ENCODE results near the gene FAM90A26.
"Not testable (repeated sequence)": the region's sequence is repeated elsewhere in the genome, so short reads cannot be mapped to it uniquely, and the experiment has no call there.

FAM90A26 gene, protein sequence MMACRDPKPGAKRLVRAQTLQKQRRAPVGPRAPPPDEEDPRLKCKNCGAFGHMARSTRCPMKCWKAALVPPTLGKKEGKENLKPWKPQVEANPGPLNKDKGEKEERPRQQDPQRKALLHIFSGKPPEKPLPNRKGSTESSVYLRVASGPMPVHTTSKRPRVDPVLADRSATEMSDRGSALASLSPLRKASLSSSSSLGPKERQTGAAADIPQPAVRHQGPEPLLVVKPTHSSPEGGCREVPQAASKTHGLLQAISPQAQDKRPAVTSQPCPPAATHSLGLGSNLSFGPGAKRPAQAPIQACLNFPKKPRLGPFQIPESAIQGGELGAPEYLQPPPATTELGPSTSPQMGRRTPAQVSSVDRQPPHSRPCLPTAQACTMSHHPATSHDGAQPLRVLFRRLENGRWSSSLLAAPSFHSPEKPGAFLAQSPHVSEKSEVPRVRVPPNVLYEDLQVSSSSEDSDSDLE

DNA sequence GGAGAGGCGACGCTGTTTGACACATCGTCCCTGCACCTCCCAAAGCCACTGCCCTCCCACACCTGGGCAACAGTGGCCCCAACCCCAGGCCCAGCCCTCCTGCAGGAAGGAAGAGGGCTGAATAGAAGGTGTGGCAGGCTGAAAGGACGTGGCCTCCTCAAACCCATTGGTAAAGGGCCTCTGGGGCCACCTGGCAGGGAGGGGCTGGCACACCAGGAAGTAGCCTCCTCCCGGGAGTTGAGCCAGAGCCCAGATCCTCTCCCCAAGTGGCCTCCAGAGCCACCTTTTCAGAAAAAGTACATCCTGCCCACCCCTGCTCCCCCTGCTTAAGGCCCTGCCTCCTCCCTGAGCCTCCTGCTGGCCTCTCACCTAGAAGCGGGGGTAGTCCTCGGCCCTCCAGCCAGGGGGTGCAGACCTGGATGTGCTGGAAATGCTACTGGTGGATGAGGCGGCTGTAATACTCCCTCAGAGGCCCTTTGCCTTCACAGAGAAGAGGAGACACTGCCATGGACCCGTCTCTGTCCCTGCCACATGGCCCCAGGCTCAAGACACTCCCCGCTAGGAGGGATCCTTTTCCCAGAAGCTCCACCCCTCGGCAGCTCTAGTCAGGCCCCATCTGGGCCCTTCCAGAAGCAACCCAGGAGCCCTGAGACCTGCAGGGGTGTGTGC lies at the start of gene FAM90A26:
Gene FAM90A26 (plus strand): TSS at position 619 of the 669 bp plus-strand sequence. CDS start 2,764 bp downstream, outside the sequence.
- not testable (repeated sequence) for DNase-seq (ENCODE audit: low spot score)

DNA sequence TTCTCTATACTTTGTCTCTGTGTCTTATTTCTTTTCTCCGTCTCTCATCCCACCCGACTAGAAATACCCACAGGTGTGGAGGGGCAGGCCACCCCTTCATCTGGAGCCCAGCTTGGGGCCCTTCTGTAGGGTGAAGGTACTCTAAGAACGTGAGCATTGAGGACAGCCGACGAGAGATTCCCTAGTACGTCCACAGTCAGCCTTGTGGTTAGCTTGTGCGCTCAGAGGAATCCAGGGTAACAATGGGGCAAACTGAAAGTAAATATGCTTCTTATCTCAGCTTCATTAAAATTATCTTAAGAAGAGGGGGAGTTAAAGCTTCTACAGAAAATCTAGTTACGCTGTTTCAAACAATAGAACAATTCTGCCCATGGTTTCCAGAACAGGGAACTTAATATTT lies 47.5 kb upstream of the FAM90A26 start:
- DNase-seq (ENCODE audit: low spot score): not testable (repeated sequence)

- DNase-seq (ENCODE audit: low spot score): not testable (repeated sequence)
Observed at GRCh38 chr4:9123572-9124007, 46.6 kb upstream of the FAM90A26 start.

DNA sequence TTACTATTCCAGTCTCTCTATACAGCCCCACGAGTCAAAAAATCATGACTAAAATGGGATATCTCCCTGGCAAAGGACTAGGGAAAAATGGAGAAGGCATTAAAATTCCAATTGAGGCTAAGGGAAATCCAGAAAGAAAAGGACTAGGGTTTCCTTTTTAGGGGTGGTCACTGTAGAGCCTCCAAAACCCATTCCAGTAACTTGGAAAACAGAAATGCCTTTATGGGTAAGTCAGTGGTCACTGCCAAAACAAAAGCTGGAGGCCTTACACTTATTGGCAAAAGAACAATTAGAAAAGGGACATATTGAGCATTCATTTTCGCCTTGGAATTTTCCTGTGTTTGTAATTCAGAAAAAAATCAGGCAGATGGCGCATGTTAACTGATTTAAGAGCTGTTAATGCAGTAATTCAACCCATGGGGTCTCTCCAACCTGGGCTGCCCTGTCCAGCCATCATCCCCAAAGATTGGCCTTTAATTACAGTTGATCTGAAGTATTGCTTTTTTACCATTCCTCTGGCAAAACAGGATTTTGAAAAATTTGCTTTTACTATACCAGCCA lies 44.5 kb upstream of the FAM90A26 start:
- DNase-seq (ENCODE audit: low spot score): not testable (repeated sequence)

- not testable (repeated sequence) for DNase-seq (ENCODE audit: low spot score)
Observed at GRCh38 chr4:9131420-9131819, 38.8 kb upstream of the FAM90A26 start.

DNA sequence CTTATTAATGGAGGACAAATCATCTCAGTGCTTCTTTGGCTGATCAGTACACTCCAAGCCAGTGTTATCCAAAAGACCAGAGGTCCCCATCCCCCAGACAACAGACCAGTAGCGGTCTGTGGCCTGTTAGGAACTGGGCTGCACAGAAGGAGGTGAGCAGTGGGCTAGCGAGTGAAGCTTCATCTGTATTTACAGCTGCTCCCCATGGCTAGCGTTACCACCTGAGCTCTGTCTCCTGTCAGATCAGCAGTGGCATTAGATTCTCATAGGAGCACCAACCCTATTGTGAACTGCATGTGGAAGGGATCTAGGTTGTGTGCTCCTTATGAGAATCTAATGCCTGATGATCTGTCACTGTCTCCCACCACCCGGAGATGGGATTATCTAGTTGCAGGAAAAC lies 37.4 kb upstream of the FAM90A26 start:
- not testable (repeated sequence) for DNase-seq (ENCODE audit: low spot score)

GRCh38 chr4:9134011-9134410 lies 36.2 kb upstream of the FAM90A26 start:
- DNase-seq (ENCODE audit: low spot score): not testable (repeated sequence)

- not testable (repeated sequence) for DNase-seq (ENCODE audit: low spot score)
Observed at GRCh38 chr4:9134556-9134955, 35.7 kb upstream of the FAM90A26 start.

DNA sequence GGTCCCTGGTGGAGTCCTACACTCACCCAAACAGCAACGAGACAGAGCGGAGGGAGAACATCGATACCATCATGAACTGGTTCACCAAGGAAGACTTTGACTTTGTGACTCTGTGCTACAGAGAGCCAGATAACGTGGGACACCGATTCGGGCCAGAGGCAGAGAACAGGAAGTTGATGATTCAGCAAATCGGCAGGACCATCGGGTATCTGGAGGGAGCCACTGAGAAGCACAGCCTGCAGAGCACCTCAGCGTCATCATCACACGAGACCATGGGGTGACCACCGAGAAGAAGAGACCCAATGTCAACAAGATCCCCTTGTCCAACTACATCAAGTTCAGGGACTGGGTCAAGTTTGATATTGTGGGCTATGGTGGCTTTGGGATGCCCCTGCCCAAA lies 29.2 kb upstream of the FAM90A26 start:
- DNase-seq (ENCODE audit: low spot score): not testable (repeated sequence)

- DNase-seq (ENCODE audit: low spot score): not testable (repeated sequence)
Observed at GRCh38 chr4:9142786-9143185, 27.4 kb upstream of the FAM90A26 start.

GRCh38 chr4:9143421-9144080 lies 26.7 kb upstream of the FAM90A26 start:
- DNase-seq (ENCODE audit: low spot score): no peak

GRCh38 chr4:9146967-9147366 lies 23.2 kb upstream of the FAM90A26 start:
- no peak for DNase-seq (ENCODE audit: low spot score)

- not testable (repeated sequence) for DNase-seq (ENCODE audit: low spot score)
Observed at GRCh38 chr4:9147368-9147767, 22.8 kb upstream of the FAM90A26 start.

DNA sequence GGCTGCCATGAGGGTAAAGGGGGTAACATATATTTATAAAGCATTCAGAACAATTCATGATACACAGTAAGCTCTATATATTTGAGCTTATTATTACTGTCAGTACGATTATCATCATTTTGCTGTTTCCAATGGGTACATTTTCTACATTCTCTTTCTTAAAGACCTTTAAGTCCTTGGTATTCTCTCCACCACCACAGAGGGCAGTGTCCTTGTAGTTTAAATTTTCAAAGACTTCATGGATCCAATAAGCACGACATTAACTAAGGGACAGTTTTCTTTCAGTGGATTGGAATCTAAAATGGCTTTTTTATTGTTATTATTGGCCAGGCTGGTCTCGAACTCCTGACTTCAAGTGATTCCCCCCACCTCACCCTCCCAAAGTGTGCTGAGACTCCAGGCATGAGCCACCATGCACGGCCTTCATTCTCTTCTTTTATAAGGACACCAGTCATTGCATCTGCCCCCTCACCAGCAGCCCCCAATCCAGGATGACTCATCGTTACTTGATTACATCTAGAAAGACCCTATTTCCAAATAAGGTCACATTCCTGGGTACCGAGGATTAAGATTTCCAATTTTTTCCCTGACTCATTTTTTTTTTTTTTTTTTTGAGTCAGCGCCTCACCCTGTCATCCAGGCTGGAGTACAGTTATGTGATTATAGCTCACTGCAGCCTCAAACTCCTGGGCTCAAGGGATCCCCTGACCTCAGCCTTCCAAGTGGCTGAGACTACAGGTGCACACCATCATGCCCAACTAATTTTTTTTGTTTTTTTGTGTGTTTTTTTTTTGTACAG lies 21.4 kb upstream of the FAM90A26 start:
- not testable (repeated sequence) for DNase-seq (ENCODE audit: low spot score)

- DNase-seq (ENCODE audit: low spot score): not testable (repeated sequence)
Observed at GRCh38 chr4:9151809-9152179, 18.4 kb upstream of the FAM90A26 start.

- DNase-seq (ENCODE audit: low spot score): peak; percentile 78
Observed at GRCh38 chr4:9152180-9153007, 17.8 kb upstream of the FAM90A26 start.

DNA sequence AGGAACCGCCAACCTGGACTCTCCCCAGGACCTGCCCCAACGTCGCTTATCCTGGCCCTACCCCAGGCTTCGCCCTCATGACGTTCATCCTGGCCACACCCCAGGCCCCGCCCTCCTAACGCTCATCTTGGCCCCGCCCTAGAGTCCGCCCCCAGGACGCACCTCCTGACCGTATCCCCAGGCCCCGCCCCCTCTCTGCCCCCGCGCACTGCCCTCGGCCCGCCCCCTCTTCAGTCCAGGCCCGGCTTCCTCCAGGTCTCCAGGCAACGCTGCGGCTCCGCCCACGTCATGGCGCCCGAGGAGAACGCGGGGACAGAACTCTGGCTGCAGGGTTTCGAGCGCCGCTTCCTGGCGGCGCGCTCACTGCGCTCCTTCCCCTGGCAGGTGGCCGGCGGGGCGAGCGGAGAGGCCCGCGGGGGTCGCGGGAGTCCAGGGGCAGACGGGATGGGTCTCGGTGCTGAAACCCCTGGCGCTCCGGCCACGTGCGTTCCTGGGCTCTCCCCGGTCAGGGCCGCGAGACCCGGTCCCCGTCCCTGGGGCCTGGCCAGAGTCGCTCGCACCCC lies 17.1 kb upstream of the FAM90A26 start:
- peak; percentile 72 for DNase-seq (ENCODE audit: low spot score)

DNA sequence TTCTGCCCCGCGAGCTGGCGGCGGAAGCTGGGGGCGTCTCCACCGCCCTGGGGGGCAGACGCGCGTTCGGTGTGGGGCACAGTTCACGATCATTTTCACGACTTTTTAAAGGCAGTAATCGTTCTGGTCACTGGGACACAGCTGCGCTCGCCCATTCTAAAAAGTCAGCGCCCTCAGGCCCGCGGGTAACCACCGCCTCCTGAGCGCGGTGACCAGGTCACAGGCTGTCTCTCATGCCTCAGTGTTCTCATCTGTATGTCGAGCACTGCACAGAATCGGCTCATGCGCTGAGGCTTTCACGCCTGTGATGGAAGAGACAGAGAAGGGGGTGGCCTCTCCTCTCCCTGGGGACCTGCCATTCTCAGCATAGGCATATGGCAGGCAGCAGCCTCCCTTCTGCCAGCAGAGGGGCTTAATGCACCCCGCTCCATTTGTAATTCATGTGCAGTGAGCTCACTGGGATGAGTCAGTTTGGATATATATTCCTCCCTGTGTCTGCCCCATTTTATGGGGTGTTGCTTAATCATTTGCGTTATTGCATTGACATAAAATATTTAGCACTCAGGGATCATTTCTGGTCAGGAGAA lies 16.5 kb upstream of the FAM90A26 start:
- peak; percentile 5 for DNase-seq (ENCODE audit: low spot score)

DNA sequence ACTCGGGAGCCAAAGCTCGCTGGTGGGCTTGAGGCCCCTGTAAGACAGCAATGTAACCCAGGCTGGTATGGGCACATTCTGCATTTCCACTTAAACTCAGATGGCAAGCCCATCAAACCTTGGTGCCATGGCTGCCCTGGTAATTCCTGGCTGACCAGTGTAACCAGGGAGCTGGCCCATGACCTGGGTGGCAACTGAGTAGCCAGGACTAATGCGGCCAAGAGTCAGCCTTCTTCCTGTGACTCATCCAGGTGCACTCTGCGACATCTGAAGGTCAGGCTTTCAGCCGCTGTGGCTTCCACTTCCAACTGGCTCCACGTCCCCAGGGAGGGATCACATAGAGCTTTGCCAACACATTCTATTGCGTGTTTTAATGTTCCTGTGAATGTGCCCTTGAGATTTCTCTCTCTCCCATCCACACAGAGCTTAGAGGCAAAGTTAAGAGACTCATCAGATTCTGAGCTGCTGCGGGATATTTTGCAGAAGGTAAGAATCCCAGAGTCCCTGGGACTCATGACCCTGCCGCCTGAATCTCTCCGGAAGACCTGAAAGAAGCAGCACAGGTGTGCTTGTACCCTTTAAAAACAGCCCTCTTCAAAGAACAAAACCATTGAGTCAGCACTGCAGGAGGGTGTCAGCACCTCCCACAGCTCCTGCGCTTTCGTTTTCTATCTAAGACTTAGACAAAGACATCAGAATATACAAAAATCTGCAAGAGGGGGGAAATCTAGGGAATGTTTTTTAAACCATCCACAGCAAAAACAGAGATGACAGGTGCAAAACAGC lies 14.9 kb upstream of the FAM90A26 start:
- not testable (repeated sequence) for DNase-seq (ENCODE audit: low spot score)

All from hepatic stellate cell (primary cell).